Gastroesophageal sphincter (tissue), 4 donors: ENCODE results near the gene IRX3. TPM values are rescaled to one million over a fixed set of nuclear protein-coding genes. Genes with fewer than 3 reads are reported as not detected.

Source experiments
- ATAC-seq: fragments of 150-250 bp; one replicate; pipeline ENCODE4 v1.9.1; 2016; ENCODE audit warnings: mild to moderate bottlenecking, moderate library complexity
- H3K27ac ChIP-seq, 4 donors: fragments of 200-600 bp; sonication (generic) in 3 of 4; 1 replicate in 3 of 4; 2 replicates in 1 of 4; pipeline ENCODE4 v1.5.1; 2016 to 2019
- H3K27me3 ChIP-seq: fragments of 200-600 bp; sonication (generic); one replicate; pipeline ENCODE4 v1.5.1; 2019
- H3K36me3 ChIP-seq, 2 donors: fragments of 200-600 bp; sonication (generic); one replicate each; pipeline ENCODE4 v1.5.1; 2019; ENCODE audit warnings: control low read depth in 1 of 2
- H3K4me1 ChIP-seq, 3 donors: fragments of 200-600 bp; sonication (generic); 1 replicate in 2 of 3; 2 replicates in 1 of 3; pipeline ENCODE4 v1.5.1; 2016 to 2019; ENCODE audit warnings: control low read depth in 2 of 3
- H3K4me3 ChIP-seq, 2 donors: fragments of 200-600 bp; sonication (generic); one replicate each; pipeline ENCODE4 v1.5.1; 2019; ENCODE audit warnings: mild to moderate bottlenecking in 1 of 2, moderate library complexity in 1 of 2
- H3K9me3 ChIP-seq, 3 donors: fragments of 200-600 bp; sonication (generic); one replicate each; pipeline ENCODE4 v1.5.1; 2017 to 2019; ENCODE audit warnings: control low read depth in 2 of 3
- CTCF ChIP-seq, 4 experiments: fragments of 200-600 bp in 2 of 4; fragments of 450-650 bp in 2 of 4; sonication (generic) in 1 of 4; IDR thresholded peaks; one replicate each; pipeline ENCODE4 v1.5.1; 2017 to 2019; ENCODE audit warnings: antibody characterized with exemption in 4 of 4, mild to moderate bottlenecking in 2 of 4, moderate library complexity in 2 of 4
- EP300 ChIP-seq: sonication (generic); formaldehyde crosslinking; IDR thresholded peaks from one replicate; pipeline ENCODE4 v1.6.1; 2017; ENCODE audit warnings: antibody characterized with exemption, mild to moderate bottlenecking
- POLR2A ChIP-seq, 2 donors: fragments of 450-650 bp; IDR thresholded peaks; one replicate each; pipeline ENCODE4 v1.6.1; 2017; ENCODE audit warnings: antibody characterized with exemption in 2 of 2, mild to moderate bottlenecking in 2 of 2, moderate library complexity in 1 of 2
- POLR2AphosphoS5 ChIP-seq: sonication (generic); formaldehyde crosslinking; IDR thresholded peaks from one replicate; pipeline ENCODE4 v1.6.1; 2017; ENCODE audit warnings: antibody characterized with exemption
- WGBS, 2 donors: methylation state at CpG; one replicate each; pipeline ENCODE4 v1.1.5; 2018; ENCODE audit warnings: low coverage in 1 of 2; 5-methylcytosine and 5-hydroxymethylcytosine counted together
- total RNA-seq, 4 donors: library from RNA; depleted of rRNA; stranded (reverse); fragments of >200 nt; gene quantifications; one replicate each; pipeline ENCODE4 v1.1.0, GENCODE V29; 2016

IRX3 gene
- total RNA-seq, 4 donors from 2014 or later: 0.77 to 3.2 (median 0.94) TPM; not detected in 1

- H3K9me3 ChIP-seq: peaks cover 0 to 8% (median 0%) of the 10 kb centered on the region in 3 donors
- WGBS, 2 donors: 6 to 7% methylated on average over 3 to 10 of the region's 46 CpGs
- no peak for ATAC-seq
- no peak overlapping the region for H3K4me3 ChIP-seq
- H3K27ac ChIP-seq: no peak overlapping the region
- H3K4me1 ChIP-seq: peaks cover 0 to 41% (median 15%) of the 10 kb centered on the region in 3 donors
- TF ChIP-seq EP300: no peak
- TF ChIP-seq POLR2A (IDR thresholded peaks at IDR 0.05): no peak
- TF ChIP-seq CTCF (IDR thresholded peaks at IDR 0.05): no peak
- no peak for TF ChIP-seq POLR2AphosphoS5
- no peaks in the 10 kb centered on the region for H3K36me3 ChIP-seq
- H3K27me3 ChIP-seq: peaks cover 95% of the 10 kb centered on the region
These were observed 4.5 kb upstream of the IRX3 start for GRCh38 chr16:54290833-54291655.

GRCh38 chr16:54289945-54290832 is 3.6 kb upstream of the IRX3 start:
- H3K4me3 ChIP-seq: no peak overlapping the region
- no peak overlapping the region for H3K27ac ChIP-seq
- H3K27me3 ChIP-seq: peaks cover 100% of the 10 kb centered on the region
- no peaks in the 10 kb centered on the region for H3K9me3 ChIP-seq
- peaks cover 0 to 49% (median 21%) of the 10 kb centered on the region in 3 donors for H3K4me1 ChIP-seq
- no peaks in the 10 kb centered on the region for H3K36me3 ChIP-seq
- no peak for TF ChIP-seq POLR2A (IDR thresholded peaks at IDR 0.05)
- TF ChIP-seq EP300: no peak
- TF ChIP-seq CTCF (IDR thresholded peaks at IDR 0.05): no peak
- no peak for TF ChIP-seq POLR2AphosphoS5
- WGBS, 2 donors: 3 to 8% methylated on average over 13 to 29 of the region's 62 CpGs
- ATAC-seq: no peak

DNA sequence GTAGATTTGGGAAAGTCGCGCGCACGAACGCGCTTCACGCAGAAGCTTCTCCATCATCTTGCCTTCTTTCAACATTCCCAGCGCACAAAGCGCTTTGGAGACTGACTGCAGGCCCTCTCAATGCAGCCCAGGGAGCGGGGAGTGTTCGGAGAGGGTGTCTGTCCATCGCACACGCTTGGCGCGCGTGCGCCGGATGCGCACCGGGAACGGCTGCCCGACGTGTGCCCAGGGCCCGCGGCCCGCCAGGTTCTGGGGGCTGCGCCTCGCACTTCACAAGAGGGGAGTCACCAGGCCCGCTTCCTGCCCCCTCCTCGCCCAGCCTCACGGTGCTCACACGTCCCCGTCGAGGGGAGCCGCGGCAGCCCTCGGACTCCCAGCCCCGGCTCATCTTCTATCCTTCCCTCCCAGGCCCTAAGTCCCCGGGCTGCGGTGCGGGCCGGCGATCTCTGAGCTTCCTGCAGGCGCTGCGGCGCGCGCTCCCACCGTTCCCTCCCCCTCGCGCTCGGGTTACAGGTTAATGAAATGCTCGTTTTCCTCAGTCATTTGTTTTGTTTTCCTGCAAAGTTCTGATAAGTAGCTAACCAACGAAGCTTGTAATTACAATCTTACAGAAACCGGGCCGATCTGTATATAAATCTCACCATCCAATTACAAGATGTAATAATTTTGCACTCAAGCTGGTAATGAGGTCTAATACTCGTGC is 2.8 kb upstream of the IRX3 start:
- 5 to 7% methylated on average over 9 to 20 of the region's 57 CpGs for WGBS, 2 donors
- Histone ChIP-seq H3K4me1 (peaks cover 0 to 57% (median 24%) of the 10 kb centered on the region in 3 donors), H3K9me3 (no peaks in the 10 kb centered on the region), H3K27ac (no peak overlapping the region), H3K36me3 (no peaks in the 10 kb centered on the region), H3K27me3 (peaks cover 100% of the 10 kb centered on the region), H3K4me3 (no peak overlapping the region)
- ATAC-seq: no peak
- TF ChIP-seq EP300 (no peak), CTCF (IDR thresholded peaks at IDR 0.05) (no peak), POLR2A (IDR thresholded peaks at IDR 0.05) (no peak), POLR2AphosphoS5 (no peak)

DNA sequence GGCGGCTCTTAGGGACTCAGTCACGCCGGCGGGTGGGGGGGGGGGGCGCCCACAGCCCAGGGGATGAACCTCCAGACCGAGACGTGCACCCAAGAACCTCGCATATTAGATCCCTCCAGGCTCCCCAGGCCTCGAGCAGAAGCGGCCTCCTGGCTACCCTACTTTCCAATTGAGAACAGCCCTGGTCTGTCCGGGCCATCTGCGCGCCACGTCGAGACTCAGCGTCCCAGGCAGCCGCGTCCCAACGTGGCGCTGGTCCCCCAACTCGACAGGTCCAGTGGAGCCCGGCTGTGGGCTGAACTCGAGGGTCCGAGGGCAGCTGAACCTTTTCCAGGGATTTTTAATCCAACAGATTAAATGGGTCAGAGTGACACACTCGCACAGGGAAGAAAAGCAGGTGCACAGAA is 2.3 kb upstream of the IRX3 start:
- Histone ChIP-seq H3K4me1 (peaks cover 0 to 63% (median 26%) of the 10 kb centered on the region in 3 donors), H3K36me3 (no peaks in the 10 kb centered on the region), H3K9me3 (no peaks in the 10 kb centered on the region), H3K27me3 (peaks cover 100% of the 10 kb centered on the region), H3K4me3 (no peak overlapping the region), H3K27ac (no peak overlapping the region)
- 0% methylated on average over 1 of the region's 25 CpGs; no CpG with 5 or more reads in 1 of the 2 donors for WGBS, 2 donors
- ATAC-seq: no peak
- TF ChIP-seq EP300: no peak
- TF ChIP-seq CTCF (IDR thresholded peaks at IDR 0.05): no peak
- no peak for TF ChIP-seq POLR2AphosphoS5
- TF ChIP-seq POLR2A (IDR thresholded peaks at IDR 0.05): no peak
